Muscle of leg (tissue), 11 donors: ENCODE data around the gene SLX9. TPM values are rescaled to one million over a fixed set of nuclear protein-coding genes. Genes with fewer than 3 reads are reported as not detected.

ENCODE experiments used
- DNase-seq: peaks from one replicate; pipeline ENCODE4 v3.0.0; 2013
- H3K27ac ChIP-seq: one replicate; pipeline ENCODE4 v1.5.1; 2013; ENCODE audit warnings: mild to moderate bottlenecking, low read length, control low read depth
- H3K27me3 ChIP-seq: one replicate; pipeline ENCODE4 v1.6.1; 2013; ENCODE audit warnings: low read length; ENCODE audit not compliant: control insufficient read depth, insufficient read depth
- H3K36me3 ChIP-seq: one replicate; pipeline ENCODE4 v1.6.1; 2013; ENCODE audit warnings: low read length; ENCODE audit not compliant: control insufficient read depth, insufficient read depth
- H3K4me1 ChIP-seq: one replicate; pipeline ENCODE4 v1.6.1; 2013; ENCODE audit warnings: low read length; ENCODE audit not compliant: control insufficient read depth, insufficient read depth
- H3K4me3 ChIP-seq: one replicate; pipeline ENCODE4 v1.5.1; 2013; ENCODE audit warnings: low read length, control low read depth
- H3K9me3 ChIP-seq: replicated peaks from 2 replicates; pipeline ENCODE4 v1.6.1; 2013; ENCODE audit warnings: low read depth, low read length; ENCODE audit not compliant: control insufficient read depth
- WGBS: methylation state at CpG from one replicate; pipeline ENCODE4 v1.1.5; 2013; ENCODE audit warnings: missing lambda C conversion rate; ENCODE audit not compliant: insufficient coverage; 5-methylcytosine and 5-hydroxymethylcytosine counted together
- polyA plus RNA-seq, 8 donors: library from polyadenylated mRNA; unstranded; fragments of 120-200 nt; gene quantifications; one replicate each; pipeline versions ENCODE4 v1.2.1 to v1.2.3, GENCODE V29; 2013; ENCODE audit warnings: inconsistent platforms in 1 of 8, low replicate concordance in 1 of 8; ENCODE audit not compliant: insufficient read length in 8 of 8, insufficient read depth in 1 of 8
- total RNA-seq: library from RNA; stranded (reverse); fragments of 120-200 nt; gene quantifications from one replicate; pipeline ENCODE4 v1.2.4, GENCODE V29; 2013

SLX9 gene
- total and polyA plus RNA-seq, 9 donors: 16.0 to 27.5 (median 21.2) TPM

- DNase-seq: no peak
- Histone ChIP-seq H3K9me3 (no peaks in the 10 kb centered on the region), H3K27ac (no peak overlapping the region), H3K4me1 (peaks cover 56% of the 10 kb centered on the region), H3K4me3 (no peak overlapping the region), H3K36me3 (no peaks in the 10 kb centered on the region), H3K27me3 (peaks cover 11% of the 10 kb centered on the region)
- 79% methylated on average over 13 of the region's 18 CpGs for WGBS
These were observed 25.5 kb upstream of the SLX9 start for GRCh38 chr21:44914176-44914874.

- DNase-seq: no peak
- H3K9me3 ChIP-seq: no peaks in the 10 kb centered on the region
- H3K36me3 ChIP-seq: no peaks in the 10 kb centered on the region
- H3K27ac ChIP-seq: no peak overlapping the region
- H3K4me1 ChIP-seq: peaks cover 37% of the 10 kb centered on the region
- H3K27me3 ChIP-seq: peaks cover 34% of the 10 kb centered on the region
- WGBS: 50% methylated on average over 2 of the region's 7 CpGs
- H3K4me3 ChIP-seq: no peak overlapping the region
These were observed 22.9 kb upstream of the SLX9 start for GRCh38 chr21:44916965-44917364.

- Histone ChIP-seq H3K36me3 (no peaks in the 10 kb centered on the region), H3K9me3 (no peaks in the 10 kb centered on the region), H3K27me3 (peaks cover 37% of the 10 kb centered on the region), H3K4me3 (no peak overlapping the region), H3K27ac (no peak overlapping the region), H3K4me1 (peaks cover 31% of the 10 kb centered on the region)
- DNase-seq: no peak
- WGBS: 82% methylated on average over 9 of the region's 15 CpGs
These were observed 22.3 kb upstream of the SLX9 start for GRCh38 chr21:44917446-44918106.

GRCh38 chr21:44918107-44918470 lies 21.7 kb upstream of the SLX9 start:
- Histone ChIP-seq H3K9me3 (no peaks in the 10 kb centered on the region), H3K27me3 (peaks cover 40% of the 10 kb centered on the region), H3K27ac (no peak overlapping the region), H3K4me1 (peaks cover 29% of the 10 kb centered on the region), H3K4me3 (no peak overlapping the region), H3K36me3 (no peaks in the 10 kb centered on the region)
- no peak for DNase-seq
- whole genome bisulfite sequencing: 75% methylated on average over 12 of the region's 12 CpGs

GRCh38 chr21:44918581-44919033 lies 21.2 kb upstream of the SLX9 start:
- Histone ChIP-seq H3K27ac (no peak overlapping the region), H3K4me1 (peaks cover 26% of the 10 kb centered on the region)

GRCh38 chr21:44919111-44919912 lies 20.5 kb upstream of the SLX9 start:
- H3K27ac ChIP-seq: no peak overlapping the region

More at GRCh38 chr21:44918581-44919033, 21.2 kb upstream of the SLX9 start:
- DNase-seq: no peak
- no peaks in the 10 kb centered on the region for H3K36me3 ChIP-seq
- H3K9me3 ChIP-seq: no peaks in the 10 kb centered on the region
- H3K4me3 ChIP-seq: no peak overlapping the region
- 70% methylated on average over 9 of the region's 13 CpGs for WGBS
- peaks cover 40% of the 10 kb centered on the region for H3K27me3 ChIP-seq

GRCh38 chr21:44919913-44920693 lies 19.7 kb upstream of the SLX9 start:
- Histone ChIP-seq H3K9me3 (no peaks in the 10 kb centered on the region), H3K36me3 (no peaks in the 10 kb centered on the region), H3K27me3 (peaks cover 47% of the 10 kb centered on the region), H3K27ac (no peak overlapping the region), H3K4me3 (peak overlapping the region; percentile 37), H3K4me1 (peaks cover 26% of the 10 kb centered on the region)
- DNase-seq: no peak
- 56% methylated on average over 22 of the region's 28 CpGs for WGBS

More at GRCh38 chr21:44919111-44919912, 20.5 kb upstream of the SLX9 start:
- WGBS: 74% methylated on average over 9 of the region's 26 CpGs
- Histone ChIP-seq H3K27me3 (peaks cover 43% of the 10 kb centered on the region), H3K9me3 (no peaks in the 10 kb centered on the region), H3K4me3 (peak overlapping the region; percentile 18), H3K36me3 (no peaks in the 10 kb centered on the region), H3K4me1 (peaks cover 26% of the 10 kb centered on the region)
- no peak for DNase-seq

- peaks cover 23% of the 10 kb centered on the region for H3K4me1 ChIP-seq
- WGBS: 47% methylated on average over 27 of the region's 29 CpGs
These were observed 18.9 kb upstream of the SLX9 start, which contains the start of gene ITGB2 for GRCh38 chr21:44920694-44921604. Gene ITGB2, minus strand, starts transcription at chr21:44920899. Its CDS starts 10,117 bp downstream, at chr21:44910782.

GRCh38 chr21:44921928-44922327 lies 17.9 kb upstream of the SLX9 start:
- DNase-seq: no peak
- no peak overlapping the region for H3K4me3 ChIP-seq

More at GRCh38 chr21:44920694-44921604, 18.9 kb upstream of the SLX9 start, which contains the start of gene ITGB2:
- Histone ChIP-seq H3K36me3 (no peaks in the 10 kb centered on the region), H3K9me3 (no peaks in the 10 kb centered on the region), H3K4me3 (peak within 1 kb of the TSS; percentile 37), H3K27me3 (peaks cover 47% of the 10 kb centered on the region), H3K27ac (no peak within 1 kb of the TSS)
- no peak for DNase-seq

More at GRCh38 chr21:44921928-44922327, 17.9 kb upstream of the SLX9 start:
- peaks cover 56% of the 10 kb centered on the region for H3K27me3 ChIP-seq
- H3K36me3 ChIP-seq: no peaks in the 10 kb centered on the region
- no peak overlapping the region for H3K27ac ChIP-seq
- no peaks in the 10 kb centered on the region for H3K9me3 ChIP-seq
- H3K4me1 ChIP-seq: peaks cover 23% of the 10 kb centered on the region
- 67% methylated on average over 1 of the region's 5 CpGs for WGBS
